IMR-90 (cell line): ENCODE results near the gene TSR3. TPM values are rescaled to one million over a fixed set of nuclear protein-coding genes. Genes with fewer than 3 reads are reported as not detected.

Experiments used
- ATAC-seq: fragments of 200-7000 bp; cut with Tn5 transposase; 2 replicates; pipeline ENCODE4 v1.9.1; 2020; ENCODE audit warnings: low read depth, mild to moderate bottlenecking, moderate library complexity
- BruUV-seq: library from RNA; stranded (reverse); fragments of 400-500 nt; replicated peaks from 2 replicates; lab custom pipeline; 2021; lab: Mats Ljungman, UMichigan
- CTCF ChIA-PET: fragments of 300-600 bp; formaldehyde crosslinking; extraction: SDS; loops from one replicate; lab custom pipeline; 2021; ENCODE audit warnings: antibody characterized with exemption; lab: Yijun Ruan, JAX
- POLR2A ChIA-PET: fragments of 300-600 bp; sonication (Branson Sonifier 250); formaldehyde crosslinking; loops from one replicate; lab custom pipeline; 2022; ENCODE audit warnings: antibody characterized with exemption; ENCODE audit not compliant: unreplicated experiment; lab: Charles Lee
- DNase-seq: peaks from one replicate; pipeline ENCODE4 v3.0.0; 2013
- H2AFZ ChIP-seq: replicated peaks from 2 replicates; pipeline ENCODE3; 2013; ENCODE audit warnings: low read length, mild to moderate bottlenecking; ENCODE audit not compliant: poor library complexity
- H2AK5ac ChIP-seq: 2 replicates; pipeline ENCODE4 v1.6.1; 2013; ENCODE audit warnings: low read depth, low read length, inconsistent platforms
- H2AK9ac ChIP-seq: replicated peaks from 2 replicates; pipeline ENCODE3; 2013; ENCODE audit warnings: mild to moderate bottlenecking, low read depth, low read length, moderate library complexity; ENCODE audit not compliant: poor library complexity
- H2BK120ac ChIP-seq: 2 replicates; pipeline ENCODE4 v1.6.1; 2013; ENCODE audit warnings: low read depth, low read length, inconsistent platforms
- H2BK15ac ChIP-seq: 3 replicates; pipeline ENCODE4 v1.6.1; 2013; ENCODE audit warnings: low read depth, low read length, inconsistent platforms
- H2BK20ac ChIP-seq: 2 replicates; pipeline ENCODE4 v1.6.1; 2013; ENCODE audit warnings: low read depth, mild to moderate bottlenecking, inconsistent platforms, low read length, moderate library complexity
- H2BK5ac ChIP-seq: 2 replicates; pipeline ENCODE4 v1.6.1; 2013; ENCODE audit warnings: mild to moderate bottlenecking, low read depth, low read length, inconsistent platforms; ENCODE audit not compliant: poor library complexity, severe bottlenecking
- H3K14ac ChIP-seq: replicated peaks from 2 replicates; pipeline ENCODE4 v1.6.1; 2013; ENCODE audit warnings: low read depth, low read length, inconsistent platforms
- H3K18ac ChIP-seq: 2 replicates; pipeline ENCODE4 v1.6.1; 2013; ENCODE audit warnings: low read depth, low read length, control low read depth
- H3K23ac ChIP-seq: 2 replicates; pipeline ENCODE4 v1.6.1; 2013; ENCODE audit warnings: low read depth, low read length, inconsistent platforms
- H3K27ac ChIP-seq: 2 replicates; pipeline ENCODE4 v1.5.1; 2013; ENCODE audit warnings: mild to moderate bottlenecking, control low read depth, low read length; ENCODE audit not compliant: insufficient read depth
- H3K27me3 ChIP-seq: 2 replicates; pipeline ENCODE4 v1.6.1; 2013; ENCODE audit warnings: low read length; ENCODE audit not compliant: control insufficient read depth, insufficient read depth
- H3K36me3 ChIP-seq: 2 replicates; pipeline ENCODE4 v1.6.1; 2013; ENCODE audit warnings: low read length, mixed read lengths; ENCODE audit not compliant: control insufficient read depth, insufficient read depth
- H3K4ac ChIP-seq: 2 replicates; pipeline ENCODE4 v1.6.1; 2013; ENCODE audit warnings: low read depth, low read length, inconsistent platforms
- H3K4me1 ChIP-seq: 2 replicates; pipeline ENCODE4 v1.6.1; 2013; ENCODE audit warnings: low read length, mixed read lengths; ENCODE audit not compliant: control insufficient read depth, insufficient read depth
- H3K4me2 ChIP-seq: 2 replicates; pipeline ENCODE4 v1.6.1; 2013; ENCODE audit warnings: low read depth, mild to moderate bottlenecking, control low read depth, low read length, moderate library complexity
- H3K4me3 ChIP-seq: 2 replicates; pipeline ENCODE4 v1.5.1; 2013; ENCODE audit warnings: low read depth, mild to moderate bottlenecking, control low read depth, low read length, moderate library complexity; ENCODE audit not compliant: insufficient read depth
- H3K56ac ChIP-seq: 2 replicates; pipeline ENCODE4 v1.6.1; 2013; ENCODE audit warnings: low read length, inconsistent platforms; ENCODE audit not compliant: insufficient read depth; ENCODE audit errors: extremely low read depth
- H3K79me1 ChIP-seq, 2 experiments: 2 replicates each; pipeline ENCODE4 v1.6.1; 2013; ENCODE audit warnings: low read length in 2 of 2, inconsistent platforms in 1 of 2, low read depth in 1 of 2
- H3K9ac ChIP-seq: 2 replicates; pipeline ENCODE4 v1.6.1; 2013; ENCODE audit warnings: low read depth, low read length, control low read depth
- H3K9me1 ChIP-seq: 2 replicates; pipeline ENCODE4 v1.6.1; 2013; ENCODE audit warnings: low read length, inconsistent platforms; ENCODE audit not compliant: insufficient read depth
- H3K9me3 ChIP-seq: 2 replicates; pipeline ENCODE4 v1.6.1; 2013; ENCODE audit warnings: low read length; ENCODE audit not compliant: control insufficient read depth, insufficient read depth
- H4K20me1 ChIP-seq: 2 replicates; pipeline ENCODE4 v1.6.1; 2013; ENCODE audit warnings: low read length, inconsistent platforms; ENCODE audit not compliant: insufficient read depth
- H4K5ac ChIP-seq: 2 replicates; pipeline ENCODE4 v1.6.1; 2013; ENCODE audit warnings: mild to moderate bottlenecking, low read depth, low read length, control low read depth
- H4K8ac ChIP-seq, 2 experiments: 2 replicates each; pipeline ENCODE4 v1.6.1; 2013; ENCODE audit warnings: low read depth in 2 of 2, low read length in 2 of 2, control low read depth in 1 of 2, inconsistent platforms in 1 of 2
- H4K91ac ChIP-seq: 2 replicates; pipeline ENCODE4 v1.6.1; 2013; ENCODE audit warnings: low read depth, low read length, inconsistent platforms; ENCODE audit not compliant: insufficient read depth
- CEBPB ChIP-seq: IDR thresholded peaks from 2 replicates; pipeline ENCODE4 v1.6.1; 2012; ENCODE audit warnings: low read depth, low read length, improper control_type of control experiment
- FOS ChIP-seq: fragments of 150-350 bp; IDR thresholded peaks from 2 replicates; pipeline ENCODE4 v1.6.1; 2016; ENCODE audit warnings: low read depth, low read length
- MAFK ChIP-seq: IDR thresholded peaks from 2 replicates; pipeline ENCODE4 v1.6.1; 2012; ENCODE audit warnings: low read depth, low read length, improper control_type of control experiment
- MAZ ChIP-seq: IDR thresholded peaks from 2 replicates; pipeline ENCODE4 v1.6.1; 2012; ENCODE audit warnings: low read depth, mild to moderate bottlenecking, low read length, improper control_type of control experiment, moderate library complexity, borderline replicate concordance
- NFE2L2 ChIP-seq: fragments of 150-350 bp; IDR thresholded peaks from 2 replicates; pipeline ENCODE4 v1.6.1; 2016; ENCODE audit warnings: low read depth, mild to moderate bottlenecking, low read length
- RCOR1 ChIP-seq: IDR thresholded peaks from 2 replicates; pipeline ENCODE4 v1.6.1; 2012; ENCODE audit warnings: mild to moderate bottlenecking, low read length, improper control_type of control experiment; ENCODE audit not compliant: insufficient replicate concordance
- RFX5 ChIP-seq: IDR thresholded peaks from 2 replicates; pipeline ENCODE4 v1.8.0; 2012; ENCODE audit warnings: low read depth, mild to moderate bottlenecking, low read length, moderate library complexity
- SMC3 ChIP-seq: fragments of 150-350 bp; IDR thresholded peaks from 2 replicates; pipeline ENCODE4 v1.6.1; 2016; ENCODE audit warnings: low read depth, mild to moderate bottlenecking, antibody characterized with exemption, low read length, moderate library complexity
- USF2 ChIP-seq: fragments of 150-350 bp; IDR thresholded peaks from 2 replicates; pipeline ENCODE4 v1.6.1; 2017; ENCODE audit warnings: mild to moderate bottlenecking, antibody characterized with exemption, low read length, low read depth
- WGBS, 2 experiments: methylation state at CpG; one replicate each; pipeline versions ENCODE4 v1.1.5 to v1.1.7; 2013; ENCODE audit warnings: missing lambda C conversion rate in 2 of 2; ENCODE audit not compliant: insufficient read length in 1 of 2; ENCODE audit errors: extremely low coverage in 2 of 2; 5-methylcytosine and 5-hydroxymethylcytosine counted together
- dilution Hi-C: fragments of 300-500 bp; cut with HindIII; formaldehyde crosslinking; loops from one replicate; pipeline ENCODE4 v1.14.3; 2018; ENCODE audit warnings: low sequenced_read_pairs; ENCODE audit not compliant: unreplicated experiment
- in situ Hi-C: fragments of 300-500 bp; cut with MboI; formaldehyde crosslinking; loops from 3 replicates; pipeline ENCODE4 v1.14.3; 2019; ENCODE audit warnings: low sequenced_read_pairs, inconsistent platforms, mixed read lengths
- intact Hi-C: fragments of 100-400 bp; cut with micrococcal nuclease; formaldehyde crosslinking; loops from 2 replicates; pipeline ENCODE4 v1.10.0; 2022
- polyA plus RNA-seq, 3 experiments: library from polyadenylated mRNA; depleted of rRNA; stranded (reverse); fragments of >200 nt; gene quantifications; 2 replicates each; pipeline ENCODE4 v1.2.3, GENCODE V29; 2012; ENCODE audit warnings: low replicate concordance in 1 of 3
- total RNA-seq: library from RNA; depleted of rRNA; stranded (reverse); fragments of >200 nt; gene quantifications from 2 replicates; pipeline ENCODE4 v1.2.3, GENCODE V29; 2012
- TF ChIP-seq, protein P1 (sequence below): conservative IDR thresholded peaks from 2 replicates; pipeline ENCODE4 v1.5.1; 2012; ENCODE audit warnings: mild to moderate bottlenecking, low read depth, low read length, improper control_type of control experiment

The TSR3 gene
- total and polyA plus RNA-seq, 2 of the 4 experiments (the other 2 are of a cell fraction), result 38.0 to 52.9 TPM

GRCh38 chr16:1378804-1379303 is 27.2 kb upstream of the TSR3 start:
- Histone ChIP-seq H3K27ac (peak overlapping the region; percentile 87), H2AK5ac (peak overlapping the region; percentile 94), H4K5ac (peak overlapping the region; percentile 49; the same call in 1 of the 2 replicates), H2BK20ac (peak overlapping the region; percentile 31), H3K27me3 (no peaks in the 10 kb centered on the region), H3K9ac (peak overlapping the region; percentile 73), H2AK9ac (peak overlapping the region; percentile 96), H3K4me3 (peak overlapping the region; percentile 55), H3K9me1 (0 out of 2 replicates have a peak, but pooled peaks cover 6% of the 10 kb centered on the region), H3K23ac (peak overlapping the region; percentile 74), H3K4ac (peak overlapping the region; percentile 81), H4K20me1 (no peaks in the 10 kb centered on the region; the same call in 1 of the 2 replicates), H3K18ac (peak overlapping the region; percentile 76; the same call in 1 of the 2 replicates), H3K36me3 (peaks cover 22% of the 10 kb centered on the region), H3K14ac (peak overlapping the region; percentile 70), H2AFZ (peak overlapping the region; percentile 92), H2BK120ac (peak overlapping the region; percentile 68), H3K4me2 (peak overlapping the region; percentile 87), H4K91ac (peak overlapping the region; percentile 67), H2BK15ac (peak overlapping the region; percentile 89; the same call in 2 of the 3 replicates), H2BK5ac (peak overlapping the region; percentile 97), H3K56ac (peak overlapping the region; percentile 66; the same call in 1 of the 2 replicates), H3K4me1 (peaks cover 11% of the 10 kb centered on the region), H3K79me1 (peaks cover 9 to 30% of the 10 kb centered on the region in 2 experiments), H3K9me3 (no peaks in the 10 kb centered on the region), H4K8ac (peak overlapping the region; percentile 57 to 87; a peak in 3 of 4 replicates)
- DNase-seq (peak; percentile 74), ATAC-seq (peak; percentile 74)
- no TSS peak for BruUV-seq
- in situ Hi-C loops, result no loop called here
- TF ChIP-seq NFE2L2, result peak; percentile 98
- TF ChIP-seq CEBPB, result peak; percentile 81
- peak; percentile 78 for TF ChIP-seq MAFK
- peak; percentile 88 for TF ChIP-seq FOS
- no peak for TF ChIP-seq MAZ
- TF ChIP-seq USF2, result peak; percentile 21; the same call in 1 of the 2 replicates
- no peak for TF ChIP-seq RFX5
- no peak for TF ChIP-seq SMC3
- TF ChIP-seq, protein P1, sequence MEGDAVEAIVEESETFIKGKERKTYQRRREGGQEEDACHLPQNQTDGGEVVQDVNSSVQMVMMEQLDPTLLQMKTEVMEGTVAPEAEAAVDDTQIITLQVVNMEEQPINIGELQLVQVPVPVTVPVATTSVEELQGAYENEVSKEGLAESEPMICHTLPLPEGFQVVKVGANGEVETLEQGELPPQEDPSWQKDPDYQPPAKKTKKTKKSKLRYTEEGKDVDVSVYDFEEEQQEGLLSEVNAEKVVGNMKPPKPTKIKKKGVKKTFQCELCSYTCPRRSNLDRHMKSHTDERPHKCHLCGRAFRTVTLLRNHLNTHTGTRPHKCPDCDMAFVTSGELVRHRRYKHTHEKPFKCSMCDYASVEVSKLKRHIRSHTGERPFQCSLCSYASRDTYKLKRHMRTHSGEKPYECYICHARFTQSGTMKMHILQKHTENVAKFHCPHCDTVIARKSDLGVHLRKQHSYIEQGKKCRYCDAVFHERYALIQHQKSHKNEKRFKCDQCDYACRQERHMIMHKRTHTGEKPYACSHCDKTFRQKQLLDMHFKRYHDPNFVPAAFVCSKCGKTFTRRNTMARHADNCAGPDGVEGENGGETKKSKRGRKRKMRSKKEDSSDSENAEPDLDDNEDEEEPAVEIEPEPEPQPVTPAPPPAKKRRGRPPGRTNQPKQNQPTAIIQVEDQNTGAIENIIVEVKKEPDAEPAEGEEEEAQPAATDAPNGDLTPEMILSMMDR, result no peak
- TF ChIP-seq RCOR1, result no peak
- dilution Hi-C loops, result no loop called here
- intact Hi-C loops, result no loop called here
- ChIA-PET CTCF (no interaction called here), POLR2A (no interaction called here)
- 3% methylated on average over 13 of the region's 31 CpGs; no CpG with 5 or more reads in 1 of the 2 experiments for WGBS, 2 experiments
